Measurements from ENCODE around the gene MYRIP.

MYRIP gene

GRCh38 chr3:40292637-40293349 is 483.4 kb downstream of the MYRIP start:
- no peak for DNase-seq (ENCODE audit: low spot score)

- DNase-seq (ENCODE audit: low spot score) = no peak
Measured at GRCh38 chr3:40294434-40294833, 485.0 kb downstream of the MYRIP start.

GRCh38 chr3:40298075-40298474 is 488.7 kb downstream of the MYRIP start:
- DNase-seq (ENCODE audit: low spot score) = no peak

- DNase-seq (ENCODE audit: low spot score) = no peak
Measured at GRCh38 chr3:40299130-40299720, 489.8 kb downstream of the MYRIP start.

GRCh38 chr3:40299721-40300335 is 490.4 kb downstream of the MYRIP start:
- DNase-seq (ENCODE audit: low spot score) = no peak

- DNase-seq (ENCODE audit: low spot score) = no peak
Measured at GRCh38 chr3:40302784-40303183, 493.4 kb downstream of the MYRIP start.

- DNase-seq (ENCODE audit: low spot score) = no peak
Measured at GRCh38 chr3:40304352-40304751, 494.9 kb downstream of the MYRIP start.

GRCh38 chr3:40306336-40306735 is 496.9 kb downstream of the MYRIP start:
- DNase-seq (ENCODE audit: low spot score) = no peak

GRCh38 chr3:40307176-40307575 is 497.8 kb downstream of the MYRIP start:
- no peak for DNase-seq (ENCODE audit: low spot score)

- peak; percentile 22 for DNase-seq (ENCODE audit: low spot score)
Measured at GRCh38 chr3:40308725-40309417, 499.5 kb downstream of the MYRIP start.

- DNase-seq (ENCODE audit: low spot score) = peak; percentile 77
Measured at GRCh38 chr3:40309418-40309924, 500.1 kb downstream of the MYRIP start, which contains the start of gene EIF1B. TSS of gene EIF1B (plus strand) at chr3:40309707. CDS start at chr3:40309942, 235 bp downstream.

Measured in HuH-7.5 (cell line).